C4-2B (cell line): ENCODE measurements around the gene LTN1.

ENCODE experiments used
- ZFX ChIP-seq: fragments of 450-650 bp; IDR thresholded peaks from 2 replicates; pipeline ENCODE4 v1.6.1; 2017
- TF ChIP-seq, protein P1 (sequence below): fragments of 450-650 bp; conservative IDR thresholded peaks from 2 replicates; pipeline ENCODE4 v1.5.1; 2017; ENCODE audit warnings: mild to moderate bottlenecking

DNA sequence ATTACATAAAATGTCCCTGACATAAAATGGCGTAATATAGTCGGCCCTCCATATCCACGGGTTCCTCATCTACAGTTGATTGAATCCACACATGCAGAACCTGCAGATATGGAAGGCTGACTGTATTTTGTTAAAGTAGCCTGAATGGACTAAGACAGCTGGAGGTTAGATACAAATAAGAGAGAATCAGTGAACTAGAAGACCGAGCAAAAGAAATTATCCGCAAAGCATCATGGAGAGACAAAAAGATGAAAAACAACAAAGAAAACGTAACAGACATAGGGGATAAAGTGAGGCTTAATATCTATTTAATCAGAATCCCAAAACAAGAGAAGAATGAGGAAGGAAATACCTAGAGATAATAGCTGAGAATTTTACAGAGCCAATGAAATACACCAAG is 20.3 kb downstream of the LTN1 start:
- TF ChIP-seq, protein P1, sequence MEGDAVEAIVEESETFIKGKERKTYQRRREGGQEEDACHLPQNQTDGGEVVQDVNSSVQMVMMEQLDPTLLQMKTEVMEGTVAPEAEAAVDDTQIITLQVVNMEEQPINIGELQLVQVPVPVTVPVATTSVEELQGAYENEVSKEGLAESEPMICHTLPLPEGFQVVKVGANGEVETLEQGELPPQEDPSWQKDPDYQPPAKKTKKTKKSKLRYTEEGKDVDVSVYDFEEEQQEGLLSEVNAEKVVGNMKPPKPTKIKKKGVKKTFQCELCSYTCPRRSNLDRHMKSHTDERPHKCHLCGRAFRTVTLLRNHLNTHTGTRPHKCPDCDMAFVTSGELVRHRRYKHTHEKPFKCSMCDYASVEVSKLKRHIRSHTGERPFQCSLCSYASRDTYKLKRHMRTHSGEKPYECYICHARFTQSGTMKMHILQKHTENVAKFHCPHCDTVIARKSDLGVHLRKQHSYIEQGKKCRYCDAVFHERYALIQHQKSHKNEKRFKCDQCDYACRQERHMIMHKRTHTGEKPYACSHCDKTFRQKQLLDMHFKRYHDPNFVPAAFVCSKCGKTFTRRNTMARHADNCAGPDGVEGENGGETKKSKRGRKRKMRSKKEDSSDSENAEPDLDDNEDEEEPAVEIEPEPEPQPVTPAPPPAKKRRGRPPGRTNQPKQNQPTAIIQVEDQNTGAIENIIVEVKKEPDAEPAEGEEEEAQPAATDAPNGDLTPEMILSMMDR = no peak
- TF ChIP-seq ZFX = no peak
